Retinal pigment epithelial cell (primary cell): Measurements from ENCODE around the gene SPRR2E.
"Not testable (repeated sequence)": the region's sequence is repeated elsewhere in the genome, so short reads cannot be mapped to it uniquely, and the experiment has no call there.

Experiments
- DNase-seq: peaks from one replicate; pipeline ENCODE4 v3.0.0-alpha.2; 2010; ENCODE audit warnings: low read depth
- H3K4me3 ChIP-seq: 2 replicates; pipeline ENCODE4 v1.5.1; 2011; ENCODE audit warnings: mild to moderate bottlenecking, low read length, control low read depth, moderate library complexity
- CTCF ChIP-seq: conservative IDR thresholded peaks from 2 replicates; pipeline ENCODE4 v1.5.1; 2011; ENCODE audit warnings: low read depth, low read length, control low read depth, inconsistent platforms

SPRR2E gene

GRCh38 chr1:153058826-153059784 is 35.2 kb downstream of the SPRR2E start:
- no peak overlapping the region for H3K4me3 ChIP-seq
- DNase-seq: peak; percentile 7
- TF ChIP-seq CTCF: no peak

DNA sequence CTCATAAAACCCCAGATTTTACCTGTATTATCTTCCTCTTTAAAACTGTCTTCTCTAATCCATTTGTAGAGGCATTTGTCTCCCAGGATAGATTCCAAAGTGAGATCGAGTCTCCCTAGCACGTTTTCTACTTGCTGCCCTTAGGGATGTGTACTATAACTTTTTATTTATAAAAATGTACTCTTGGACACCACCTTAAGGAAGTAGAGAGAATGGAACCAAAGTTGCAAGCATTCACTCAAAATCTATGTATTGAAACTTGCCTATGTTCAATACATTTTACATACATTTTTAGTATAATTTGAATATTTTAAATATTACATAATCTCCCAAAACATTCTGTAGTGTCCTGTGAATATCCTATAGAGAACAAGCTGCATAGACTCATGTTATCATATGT is 36.2 kb downstream of the SPRR2E start:
- peak; percentile 22 for TF ChIP-seq CTCF
- no peak for DNase-seq
- no peak overlapping the region for H3K4me3 ChIP-seq

DNA sequence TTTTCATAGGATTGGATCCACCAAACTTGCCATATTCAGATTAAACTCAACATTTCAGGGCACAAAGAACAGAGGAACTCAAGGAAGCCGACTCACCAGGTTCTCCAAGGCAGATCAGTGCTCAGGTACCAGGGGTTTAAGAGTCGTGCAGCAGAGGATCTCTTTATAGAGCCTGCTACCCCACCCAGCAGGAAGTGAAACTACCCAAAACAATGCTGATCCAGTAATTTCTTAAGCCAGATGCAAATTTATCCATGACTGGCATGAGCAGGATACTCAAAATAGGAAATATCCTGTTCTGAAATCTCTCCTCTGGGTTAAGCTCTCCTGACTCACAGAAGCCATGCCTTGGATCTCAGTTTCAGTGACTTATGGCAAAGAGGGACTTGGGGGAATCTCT is 37.0 kb downstream of the SPRR2E start, which contains the start of gene SPRR2A:
Gene SPRR2A, minus strand, starts transcription at position 138 of the 400 bp plus-strand sequence. CDS start 777 bp downstream, outside the sequence.
- no peak for TF ChIP-seq CTCF
- no peak for DNase-seq
- H3K4me3 ChIP-seq: no peak within 1 kb of the TSS

DNA sequence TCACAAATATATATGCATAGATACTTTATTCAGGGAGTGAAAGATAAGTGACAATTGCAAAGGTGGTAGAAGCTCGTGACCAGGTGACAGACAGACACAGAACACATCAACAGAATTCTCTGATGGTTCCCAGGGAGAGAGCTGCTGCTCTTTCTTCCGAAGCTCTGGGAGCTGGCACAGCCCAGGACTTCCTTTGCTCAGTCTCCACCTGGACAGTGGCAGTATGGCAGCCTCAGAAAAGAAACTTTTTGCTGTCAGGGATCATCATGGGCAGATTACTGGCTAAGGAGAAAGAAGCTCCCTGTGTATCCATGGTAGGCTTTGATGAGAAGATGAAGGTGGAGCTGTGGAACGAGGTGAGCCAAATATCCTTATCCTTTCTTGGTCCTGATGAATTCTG is 38.2 kb downstream of the SPRR2E start:
- DNase-seq, H3K4me3 ChIP-seq: not testable (repeated sequence)

DNA sequence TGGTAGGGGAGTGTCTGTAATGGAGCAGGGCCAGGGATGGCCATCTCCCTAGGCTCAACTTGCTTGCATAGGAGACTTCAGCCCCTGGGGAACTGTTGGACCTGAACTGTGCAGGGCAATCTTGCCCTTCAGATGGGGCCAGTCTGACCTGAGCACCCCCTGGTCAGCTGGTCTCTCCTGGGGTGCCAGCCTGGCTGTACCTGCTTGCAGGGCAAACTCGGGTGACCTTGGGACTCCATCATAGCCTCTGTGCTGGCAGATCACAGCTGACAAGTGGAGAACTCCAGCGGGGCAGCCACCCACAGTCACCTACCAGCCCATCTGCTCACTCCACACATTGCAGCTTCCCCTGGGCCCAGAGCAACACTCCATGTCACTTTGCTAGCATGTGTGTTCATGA is 45.1 kb downstream of the SPRR2E start:
- TF ChIP-seq CTCF: no peak
- H3K4me3 ChIP-seq: no peak overlapping the region
- no peak for DNase-seq
